22Rv1 (cell line): ENCODE results near the gene YAP1.
A peak's percentile ranks its signal among the peaks of the same experiment; 100 is the strongest.

Experiments used
- ZFX ChIP-seq: fragments of 450-650 bp; IDR thresholded peaks from 2 replicates; pipeline ENCODE4 v1.6.1; 2017; ENCODE audit warnings: antibody characterized with exemption, borderline replicate concordance
- TF ChIP-seq, protein P1 (sequence below): fragments of 450-650 bp; IDR thresholded peaks from 2 replicates; pipeline ENCODE4 v1.5.1; 2017; ENCODE audit warnings: mild to moderate bottlenecking

DNA sequence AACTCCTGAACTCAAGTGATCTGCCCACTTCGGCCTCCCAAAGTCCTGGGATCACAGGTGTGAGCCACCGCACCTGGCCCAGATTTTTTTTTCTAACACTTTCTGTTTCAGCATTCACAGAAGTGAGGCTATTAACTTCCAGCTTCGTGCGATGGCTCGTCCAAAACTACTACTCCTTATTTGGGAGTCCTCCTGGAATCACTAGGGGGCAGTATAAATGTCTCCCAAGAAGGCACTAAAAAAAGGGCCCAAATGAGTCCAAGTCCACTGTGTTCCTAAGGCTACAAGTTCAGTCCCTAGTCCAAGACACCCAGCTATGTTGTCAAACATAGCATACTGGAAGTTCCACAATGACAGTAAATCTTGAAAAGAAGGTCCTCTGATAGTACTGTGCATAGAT, 143.8 kb downstream of the YAP1 start:
- TF ChIP-seq, protein P1, sequence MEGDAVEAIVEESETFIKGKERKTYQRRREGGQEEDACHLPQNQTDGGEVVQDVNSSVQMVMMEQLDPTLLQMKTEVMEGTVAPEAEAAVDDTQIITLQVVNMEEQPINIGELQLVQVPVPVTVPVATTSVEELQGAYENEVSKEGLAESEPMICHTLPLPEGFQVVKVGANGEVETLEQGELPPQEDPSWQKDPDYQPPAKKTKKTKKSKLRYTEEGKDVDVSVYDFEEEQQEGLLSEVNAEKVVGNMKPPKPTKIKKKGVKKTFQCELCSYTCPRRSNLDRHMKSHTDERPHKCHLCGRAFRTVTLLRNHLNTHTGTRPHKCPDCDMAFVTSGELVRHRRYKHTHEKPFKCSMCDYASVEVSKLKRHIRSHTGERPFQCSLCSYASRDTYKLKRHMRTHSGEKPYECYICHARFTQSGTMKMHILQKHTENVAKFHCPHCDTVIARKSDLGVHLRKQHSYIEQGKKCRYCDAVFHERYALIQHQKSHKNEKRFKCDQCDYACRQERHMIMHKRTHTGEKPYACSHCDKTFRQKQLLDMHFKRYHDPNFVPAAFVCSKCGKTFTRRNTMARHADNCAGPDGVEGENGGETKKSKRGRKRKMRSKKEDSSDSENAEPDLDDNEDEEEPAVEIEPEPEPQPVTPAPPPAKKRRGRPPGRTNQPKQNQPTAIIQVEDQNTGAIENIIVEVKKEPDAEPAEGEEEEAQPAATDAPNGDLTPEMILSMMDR = peak; percentile 51
- no peak for TF ChIP-seq ZFX
